HG03342 (cell line): Measurements from ENCODE around the gene PMAIP1.

ENCODE experiments used
- ATAC-seq: cut with Tn5 transposase; IDR thresholded peaks from one replicate; pipeline ENCODE4 v1.9.1; 2021; ENCODE audit warnings: mild to moderate bottlenecking, moderate library complexity; ENCODE audit not compliant: unreplicated experiment

Gene PMAIP1

DNA sequence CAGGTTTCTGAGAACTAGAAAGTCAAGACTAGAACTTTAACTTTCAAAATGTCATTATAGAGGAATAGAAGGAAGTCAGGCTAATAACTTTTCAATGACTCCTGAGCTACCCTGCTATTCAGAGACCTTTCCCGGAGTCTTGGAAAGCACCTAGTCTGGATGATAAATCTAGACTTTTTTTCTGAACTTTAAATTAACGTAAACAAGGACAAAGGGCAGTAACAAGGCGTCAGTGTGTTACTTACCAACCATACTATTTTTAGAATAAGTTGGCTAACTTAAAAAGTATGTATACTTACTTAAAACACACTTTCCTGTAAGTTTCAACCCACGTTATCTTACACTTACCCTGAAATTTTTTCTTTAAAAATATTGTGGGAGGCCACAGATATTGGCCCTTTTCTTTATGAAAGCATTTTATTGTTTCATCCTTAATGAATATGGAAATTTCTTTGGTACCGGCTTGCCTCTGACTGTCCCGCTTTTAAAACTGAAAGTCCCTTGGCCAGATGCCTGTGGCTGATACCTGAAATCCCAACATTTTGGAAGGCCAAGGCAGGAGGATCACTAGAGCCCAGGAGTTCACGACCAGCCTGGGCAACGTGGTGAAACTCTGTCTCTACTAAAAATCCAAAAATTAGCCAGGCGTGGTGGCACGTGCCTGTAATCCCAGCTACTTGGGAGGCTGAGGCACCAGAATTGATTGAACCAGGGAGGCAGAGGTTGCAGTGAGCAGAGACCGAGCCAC, 9.7 kb downstream of the PMAIP1 start:
- no peak for ATAC-seq

DNA sequence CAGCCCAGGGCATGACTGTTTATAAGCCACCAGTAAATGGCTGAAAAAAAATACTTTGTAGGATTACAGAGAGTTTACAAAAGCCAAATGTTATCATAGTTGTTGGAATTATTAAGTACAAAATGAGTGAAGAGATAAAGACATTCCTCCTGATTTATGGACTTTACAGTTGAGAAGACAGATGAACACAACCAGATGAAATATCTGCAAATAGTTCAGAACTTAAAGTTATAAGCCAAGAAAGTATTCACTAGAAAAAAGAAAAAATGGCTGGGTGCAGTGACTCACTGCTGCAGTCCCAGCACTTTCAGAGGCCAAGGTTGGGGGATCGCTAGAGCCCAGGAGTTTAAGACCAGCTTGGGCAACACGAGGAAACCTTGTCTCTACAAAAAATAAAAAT, 11.2 kb downstream of the PMAIP1 start:
- no peak for ATAC-seq

DNA sequence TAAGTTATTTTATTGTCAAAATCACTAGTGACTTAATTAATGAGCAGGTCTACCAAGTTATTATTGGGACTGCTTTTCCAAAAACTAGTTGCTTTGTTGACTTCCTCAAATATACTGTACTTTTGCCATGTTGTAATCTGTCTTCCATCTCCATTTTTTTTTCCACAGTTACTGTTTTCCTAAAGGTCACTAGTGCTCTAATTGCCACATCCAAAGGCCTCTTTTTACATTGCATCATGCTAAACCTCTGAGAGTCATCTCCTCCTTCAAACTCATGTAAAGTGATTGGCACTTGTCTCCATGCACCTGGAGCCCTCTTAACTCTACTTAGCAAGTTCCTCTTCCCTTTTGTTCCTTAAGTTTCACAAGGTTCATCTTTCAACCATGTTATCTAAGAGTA, 11.8 kb downstream of the PMAIP1 start:
- no peak for ATAC-seq

DNA sequence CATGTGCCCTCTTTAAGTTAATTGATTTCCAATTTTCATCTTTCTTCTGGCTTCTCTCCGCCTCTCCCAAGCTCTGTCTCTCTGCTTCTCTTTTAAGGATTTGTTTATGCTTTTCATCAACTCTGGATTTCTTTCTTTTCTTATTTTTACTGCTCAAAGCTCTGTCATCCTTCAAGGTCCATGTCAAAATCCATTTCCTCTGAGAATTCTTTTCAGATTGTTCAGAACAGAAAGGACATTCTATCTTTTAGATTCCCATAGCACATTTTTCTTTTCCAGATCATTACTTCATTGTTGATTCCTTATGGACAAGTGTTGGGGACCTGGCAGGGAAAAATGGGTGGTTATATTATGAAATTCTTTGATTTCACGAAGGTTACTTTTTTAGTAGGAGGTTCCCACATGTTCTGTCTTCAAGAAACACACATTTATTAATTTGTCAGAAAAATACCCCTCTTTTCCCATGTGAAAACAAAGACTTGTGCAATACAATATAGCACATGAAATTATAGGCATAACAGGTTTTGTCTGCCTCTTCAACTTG, 12.3 kb downstream of the PMAIP1 start:
- no peak for ATAC-seq

DNA sequence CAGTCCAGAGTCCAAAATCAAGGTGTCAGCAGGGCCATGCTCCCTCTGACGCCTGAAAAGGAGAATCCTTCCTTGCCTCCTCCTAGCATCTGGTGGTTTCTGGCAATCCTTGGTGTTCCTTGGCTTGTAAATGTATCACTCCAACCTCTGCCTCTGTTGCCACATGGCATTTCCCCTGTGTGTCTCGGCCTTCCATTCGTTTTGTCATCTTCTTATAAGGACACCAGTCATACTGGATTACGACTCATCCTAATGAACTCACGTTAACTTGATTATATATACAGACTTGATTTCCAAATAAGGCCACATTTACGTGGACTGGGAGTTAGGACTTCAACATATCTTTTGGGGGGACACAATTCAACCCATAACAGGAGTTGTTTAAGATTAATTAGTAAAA, 15.8 kb downstream of the PMAIP1 start:
- no peak for ATAC-seq

DNA sequence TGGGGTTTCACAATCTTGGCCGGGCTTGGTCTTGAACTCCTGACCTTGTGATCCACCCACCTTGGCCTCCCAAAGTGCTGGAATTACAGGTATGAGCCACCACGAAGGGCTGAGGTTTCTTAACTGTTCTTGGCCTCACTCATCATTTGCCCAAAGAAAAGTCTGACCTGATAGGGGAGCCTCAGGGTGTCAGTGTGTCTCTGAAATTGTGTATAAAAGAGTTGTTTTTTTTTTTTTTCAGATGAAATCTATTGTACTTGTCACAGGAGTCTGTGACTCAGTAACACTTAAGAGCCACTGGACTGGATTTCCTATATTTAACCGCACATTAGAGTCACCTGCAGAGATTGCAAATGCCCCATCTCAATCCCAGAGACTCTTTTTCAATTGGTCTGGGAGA, 16.9 kb downstream of the PMAIP1 start:
- ATAC-seq, result no peak

DNA sequence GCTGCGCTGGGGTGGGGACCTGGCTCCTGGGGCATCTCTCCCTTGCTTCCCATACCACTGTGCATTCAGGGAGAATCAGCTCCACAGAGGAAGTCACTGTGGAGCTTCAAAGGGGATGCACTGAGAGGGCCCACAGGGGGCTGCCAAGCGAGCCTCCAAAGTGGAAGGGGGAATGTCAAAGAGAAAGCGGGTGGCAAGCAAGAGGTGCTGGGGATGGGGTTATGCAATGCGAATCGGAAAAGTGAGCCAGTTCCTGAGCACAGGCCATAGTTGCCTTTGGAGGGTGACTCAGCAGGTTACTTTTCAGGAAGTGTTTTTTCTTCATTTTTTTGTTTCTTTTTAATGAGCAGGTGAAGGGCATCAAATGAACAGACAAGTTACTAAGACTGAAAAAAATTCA, 17.6 kb downstream of the PMAIP1 start:
- ATAC-seq, result no peak

DNA sequence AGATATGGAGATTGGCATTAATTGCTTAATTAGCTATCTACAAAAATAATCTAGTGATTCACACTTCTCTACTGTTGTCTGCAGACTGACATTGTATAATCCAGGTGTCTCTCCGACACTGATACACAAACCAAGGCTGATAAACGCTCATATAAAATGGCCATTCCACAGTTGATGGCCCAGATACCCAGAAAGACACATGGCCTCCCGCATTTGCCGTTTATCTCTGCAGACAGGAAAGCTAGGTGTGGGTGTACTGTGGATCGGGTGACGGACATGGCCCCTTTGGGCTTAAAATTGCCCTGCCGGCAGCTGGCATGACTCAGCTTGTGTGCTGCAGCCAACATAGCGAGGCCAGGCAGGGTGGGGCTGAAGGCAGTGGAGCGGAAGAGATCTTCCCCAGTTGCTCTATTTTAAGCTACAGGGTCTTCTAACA, 18.5 kb downstream of the PMAIP1 start:
- peak; percentile 46 for ATAC-seq

DNA sequence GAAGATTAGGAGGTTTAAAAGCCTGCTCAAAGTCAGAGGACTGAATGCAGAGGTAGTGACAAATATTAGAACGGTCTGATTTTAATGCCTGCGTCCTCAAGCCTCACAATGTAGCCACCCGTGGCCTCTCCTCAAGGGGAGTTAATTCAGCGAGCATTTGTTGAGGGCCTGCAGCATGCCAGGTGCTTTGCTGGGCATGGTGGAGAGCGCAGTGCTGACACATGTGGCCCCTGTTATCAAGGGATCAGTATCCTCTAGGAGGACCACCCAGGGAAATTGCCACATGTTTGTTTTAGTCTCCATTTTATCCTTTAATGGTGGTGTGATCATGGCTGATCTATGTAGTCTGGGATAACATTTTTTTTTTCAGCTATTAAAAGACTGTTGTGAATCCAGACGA, 19.2 kb downstream of the PMAIP1 start:
- ATAC-seq, result no peak

DNA sequence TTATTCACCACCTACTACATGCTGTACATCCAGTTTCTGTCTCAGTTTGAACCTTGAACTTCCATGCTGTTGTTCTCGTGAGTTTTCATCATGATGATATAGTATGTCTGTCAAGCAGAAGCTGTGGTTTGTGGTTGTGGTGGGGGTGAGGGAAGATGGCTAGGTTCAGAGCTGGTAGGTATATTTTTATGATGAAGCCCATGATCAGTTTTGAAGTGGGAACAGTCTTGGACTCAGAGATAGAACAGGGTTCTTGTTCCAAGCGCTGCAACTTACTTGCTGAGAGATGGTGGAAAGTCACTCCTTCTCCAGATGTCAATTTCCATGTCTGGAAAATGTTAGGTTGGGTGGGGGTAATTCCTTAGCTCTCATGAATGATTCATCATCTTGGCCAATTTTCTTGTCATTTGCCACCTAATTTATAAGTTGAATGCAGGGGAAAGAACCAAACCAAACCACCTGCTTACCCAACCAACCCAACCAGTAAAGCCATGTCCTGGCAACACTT, 21.6 kb downstream of the PMAIP1 start:
- ATAC-seq, result no peak

DNA sequence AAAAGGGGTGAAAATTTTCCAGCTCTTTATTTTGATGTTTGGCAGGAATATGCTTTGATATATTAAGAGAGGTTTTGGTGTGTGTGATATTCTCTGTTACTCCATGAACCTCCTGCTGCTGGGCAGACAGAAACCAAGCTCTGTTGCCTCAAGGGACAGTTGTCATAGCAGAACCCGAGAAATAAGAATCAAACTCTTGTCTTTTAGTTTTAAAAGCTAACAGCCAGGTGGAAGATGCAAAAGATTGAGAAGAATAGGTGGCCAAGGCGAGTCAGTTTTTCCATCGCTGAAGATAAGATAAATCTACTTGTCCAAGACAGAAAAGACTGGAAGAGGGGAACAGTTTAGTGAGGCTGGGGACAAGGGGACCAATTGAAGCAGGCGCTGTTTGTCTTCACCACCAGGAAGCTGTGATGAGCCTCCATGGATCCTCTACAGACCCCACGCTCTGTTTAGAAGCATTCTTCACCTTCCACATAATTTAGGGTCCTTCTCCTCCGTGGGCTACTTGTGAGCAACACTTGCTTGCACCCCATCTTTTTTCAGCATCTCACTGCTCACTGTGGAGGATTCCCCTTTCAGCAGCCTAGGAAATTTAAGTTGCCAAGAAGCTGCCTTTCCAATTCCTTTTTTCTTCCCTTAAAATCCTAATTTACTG, 23.9 kb downstream of the PMAIP1 start:
- ATAC-seq, result peak; percentile 39

DNA sequence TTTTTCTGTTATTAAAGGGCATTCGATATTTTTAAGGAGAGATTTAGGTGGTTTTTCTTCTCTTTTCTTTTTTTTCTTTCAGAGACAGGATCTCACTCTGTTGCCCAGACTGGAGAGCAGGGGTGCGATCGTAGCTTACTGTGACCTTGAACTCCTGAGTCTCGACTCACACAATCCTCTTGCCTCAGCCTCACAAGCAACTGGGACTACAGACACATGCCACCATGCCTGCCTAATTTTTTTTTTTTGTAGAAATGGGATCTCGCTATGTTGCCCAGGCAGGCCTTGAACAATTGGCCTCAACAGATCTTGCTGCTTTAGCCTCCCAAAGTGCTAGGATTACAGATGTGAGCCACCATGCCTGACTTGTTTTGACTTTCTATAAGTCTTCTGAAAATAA, 26.3 kb downstream of the PMAIP1 start:
- no peak for ATAC-seq

DNA sequence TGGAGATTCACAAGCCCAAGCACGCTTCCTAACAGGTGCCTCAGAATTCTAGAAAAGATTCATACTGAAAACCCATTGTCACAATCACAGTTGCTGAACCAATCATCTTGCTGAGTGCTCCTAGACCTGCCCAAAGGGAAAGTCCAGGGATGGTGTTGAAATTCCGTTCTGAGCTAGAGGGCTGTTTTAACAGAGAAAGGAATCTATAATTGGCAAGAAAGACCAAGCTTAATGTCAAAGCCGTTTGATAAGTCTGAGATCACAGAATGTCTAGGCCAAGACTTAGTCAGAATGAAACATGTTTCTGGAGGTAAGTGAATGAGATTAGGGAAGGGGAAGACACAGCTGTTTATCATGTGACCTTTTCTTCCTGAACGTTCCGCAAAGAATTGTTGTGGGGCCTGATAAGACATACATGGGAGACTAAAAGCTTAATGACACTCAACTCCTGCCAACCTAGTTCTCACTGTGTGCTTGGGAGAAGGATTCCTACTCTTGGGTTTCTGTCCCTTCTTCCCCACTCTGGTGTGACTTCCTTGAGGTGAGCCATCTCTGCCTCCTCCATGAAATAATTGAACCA, 27.5 kb downstream of the PMAIP1 start:
- ATAC-seq, result peak; percentile 79

DNA sequence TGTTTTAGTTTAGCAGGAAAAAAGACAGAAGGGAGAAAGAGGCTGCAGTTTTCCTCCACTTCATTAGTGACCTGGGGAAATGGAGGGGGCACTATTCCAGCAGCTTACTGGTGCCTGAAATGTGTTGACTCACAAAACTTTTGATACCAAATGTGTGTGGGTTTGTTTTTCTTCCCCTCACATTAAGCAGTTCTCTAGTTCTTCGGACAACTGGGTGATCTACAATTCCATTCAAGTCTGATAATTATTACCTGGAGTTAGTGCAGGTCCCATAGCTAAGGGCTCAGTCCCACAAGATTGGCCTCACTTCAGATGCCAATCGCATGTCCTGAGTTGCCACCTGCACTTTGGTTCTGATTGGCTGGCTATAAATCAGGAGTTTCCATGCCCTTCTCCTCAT, 28.4 kb downstream of the PMAIP1 start:
- ATAC-seq, result no peak

DNA sequence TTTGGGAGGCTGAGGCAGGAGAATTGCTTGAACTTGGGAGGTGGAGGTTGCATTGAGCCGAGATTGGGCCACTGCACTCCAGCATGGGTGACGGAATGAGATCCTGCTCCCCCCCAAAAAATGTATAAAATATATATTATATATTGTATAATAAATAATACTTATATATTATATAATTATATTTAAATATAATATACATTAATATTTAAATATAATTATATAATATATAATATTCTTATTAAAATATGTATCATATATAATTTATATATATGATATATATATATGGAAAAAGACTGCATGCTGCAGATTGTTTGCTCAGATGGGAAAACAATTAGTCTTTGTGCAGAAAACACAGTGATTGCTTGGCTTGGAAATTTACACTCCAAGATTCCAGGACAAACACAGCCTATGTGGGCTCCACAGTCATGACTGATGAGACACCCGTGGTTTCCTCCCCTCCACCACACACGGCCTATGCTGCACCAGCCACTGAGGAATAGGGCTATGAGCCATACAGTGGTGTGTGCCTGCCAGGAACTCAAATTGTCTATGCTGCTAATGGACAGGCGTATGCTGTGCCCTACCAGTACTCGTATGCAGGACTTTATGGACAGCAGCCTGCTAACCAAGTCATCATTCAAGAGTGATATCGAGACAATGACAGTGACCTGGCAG, 30.0 kb downstream of the PMAIP1 start:
- ATAC-seq, result no peak

DNA sequence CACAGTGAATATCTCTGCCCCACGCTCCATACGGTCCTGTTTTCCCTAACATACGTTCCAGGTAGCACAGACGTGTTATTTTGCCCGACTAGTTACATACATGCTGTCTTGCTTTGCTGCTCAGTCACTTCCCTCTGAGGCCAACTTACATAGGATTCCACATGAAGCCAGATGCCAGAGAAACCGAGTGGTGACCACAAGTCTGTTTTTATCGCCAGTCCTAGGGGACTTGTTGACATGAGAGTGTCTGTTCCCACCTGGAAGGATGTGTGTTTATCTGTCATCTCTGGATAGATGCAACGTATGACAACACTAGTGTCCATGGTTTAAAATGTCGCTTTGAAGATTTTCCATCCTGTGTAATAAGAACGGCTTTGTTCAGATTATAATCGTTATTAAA, 32.6 kb downstream of the PMAIP1 start:
- ATAC-seq, result no peak

DNA sequence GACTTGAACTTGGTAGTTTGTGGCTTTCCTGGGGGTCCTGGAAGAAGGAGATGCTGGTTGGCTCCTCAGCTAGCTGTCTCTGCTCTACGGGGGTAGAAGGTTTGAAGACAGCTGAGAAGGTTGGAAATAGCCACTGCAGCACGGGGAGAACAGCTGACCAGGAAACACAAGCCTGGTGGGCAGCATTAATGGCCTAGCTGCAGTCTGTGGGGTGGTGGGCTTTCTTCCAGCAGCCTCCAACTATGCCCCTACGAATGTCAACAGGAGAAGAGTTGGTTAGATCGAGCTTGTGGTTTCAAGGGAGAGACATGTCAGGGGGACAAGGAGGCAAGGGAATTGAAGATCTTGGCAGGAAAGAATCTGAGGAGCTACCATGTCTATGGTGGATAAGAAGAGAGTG, 38.9 kb downstream of the PMAIP1 start:
- ATAC-seq, result no peak

DNA sequence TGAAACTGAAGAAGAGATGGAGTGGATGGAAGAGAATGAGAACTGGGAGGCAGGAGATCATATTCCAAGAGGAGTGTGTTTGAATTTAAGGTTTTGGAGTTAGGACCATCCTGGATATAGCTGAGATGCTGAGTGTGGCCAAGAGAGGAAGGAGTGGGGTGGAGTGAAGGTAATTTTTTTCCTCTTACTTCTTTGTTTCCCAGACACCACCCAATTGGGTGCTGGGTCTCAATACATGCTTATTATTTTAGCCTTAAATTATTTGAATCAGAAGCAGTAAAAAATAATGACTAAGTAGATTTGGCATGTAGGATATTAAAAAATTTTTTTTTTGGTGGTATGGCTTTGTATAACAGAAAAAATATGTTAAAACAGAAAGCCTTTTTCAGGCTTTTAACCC, 39.3 kb downstream of the PMAIP1 start:
- no peak for ATAC-seq

DNA sequence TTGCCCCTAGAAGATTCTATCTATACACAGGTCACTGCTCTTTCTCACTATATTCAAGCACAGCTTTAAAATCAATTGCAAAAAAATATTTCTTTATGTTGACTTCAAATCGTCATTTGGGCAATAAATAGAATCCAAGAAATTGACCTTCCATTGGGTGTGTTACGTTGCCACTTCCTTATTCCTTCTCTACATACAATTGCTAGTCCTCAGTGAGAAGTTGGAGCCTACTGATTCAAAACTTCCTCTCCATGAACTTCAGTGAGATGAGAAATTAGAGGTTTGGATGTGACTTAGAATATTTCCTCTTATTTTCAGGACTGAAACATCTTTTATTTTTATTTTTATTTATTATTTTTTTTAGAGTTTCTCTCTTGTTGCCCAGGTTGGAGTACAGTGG, 40.3 kb downstream of the PMAIP1 start:
- no peak for ATAC-seq

DNA sequence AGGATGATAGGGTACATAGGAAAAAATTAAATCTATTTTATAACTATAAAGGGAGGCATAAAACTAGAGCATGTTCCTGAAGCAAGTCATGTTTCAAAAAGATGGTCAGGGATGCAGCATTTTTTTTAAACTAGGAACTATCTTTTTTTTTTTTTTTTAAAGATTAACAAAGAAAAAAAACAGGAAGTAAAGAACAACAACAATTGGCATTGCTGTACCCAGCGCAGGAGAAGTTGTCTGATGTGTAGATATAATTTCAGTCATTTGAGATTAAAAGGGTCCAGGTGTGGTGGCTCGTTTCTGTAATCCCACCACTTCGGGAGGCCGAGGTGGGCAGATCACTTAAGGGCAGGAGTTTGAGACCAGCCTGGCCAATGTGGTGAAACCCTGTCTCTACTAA, 41.5 kb downstream of the PMAIP1 start:
- no peak for ATAC-seq

DNA sequence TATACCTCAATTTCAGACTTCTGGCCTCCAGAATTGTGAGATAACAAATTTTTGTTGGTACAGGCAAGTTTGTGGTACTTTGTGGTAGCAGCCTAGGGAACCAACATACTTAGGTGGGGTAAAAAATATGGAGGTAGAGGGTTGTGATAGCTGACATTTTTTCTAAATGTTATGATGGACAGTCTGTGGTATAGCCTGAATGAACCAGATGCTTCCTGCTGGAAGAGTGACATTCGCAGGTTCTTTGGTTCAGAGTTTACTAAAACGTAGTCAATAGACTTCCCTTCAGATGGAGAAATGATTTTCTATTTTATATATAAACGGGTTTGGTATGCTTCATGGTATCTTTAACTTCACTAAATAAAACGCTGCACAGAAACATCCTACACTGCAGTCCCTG, 42.8 kb downstream of the PMAIP1 start:
- no peak for ATAC-seq
